K562 (cell line): Measurements from ENCODE around the gene TTC6. TPM values are rescaled to one million over a fixed set of nuclear protein-coding genes. Genes with fewer than 3 reads are reported as not detected.

ENCODE experiments used
- ATAC-seq: fragments of 200-7000 bp; cut with Tn5 transposase; 3 replicates; pipeline ENCODE4 v1.9.1; 2020; ENCODE audit warnings: moderate library complexity
- BruUV-seq: library from RNA; stranded (reverse); fragments of 400-500 nt; replicated peaks from 2 replicates; lab custom pipeline; 2021; lab: Mats Ljungman, UMichigan
- CTCF ChIA-PET: fragments of 300-600 bp; formaldehyde crosslinking; extraction: SDS; loops from one replicate; lab custom pipeline; 2021; ENCODE audit warnings: low intra/inter-chr PET ratio; lab: Yijun Ruan, JAX
- POLR2A ChIA-PET: fragments of 300-600, 350-650 bp; sonication (Branson Sonifier 250); formaldehyde crosslinking; extraction: SDS; loops from one replicate; lab custom pipeline; 2021; ENCODE audit warnings: antibody characterized with exemption, inconsistent platforms; lab: Yijun Ruan, JAX
- DNase-seq, 4 experiments: peaks; one replicate each; pipeline versions ENCODE4 v3.0.0 to v3.0.0-alpha.2; 2011 to 2018; ENCODE audit warnings: low spot score in 3 of 4, mixed read lengths in 3 of 4; ENCODE audit errors: extremely low read depth in 1 of 4
- FAIRE-seq: peaks from 2 replicates; lab custom pipeline; 2011; peaks lifted over from hg19 to GRCh38; lab: Jason Lieb, UNC
- H2AFZ ChIP-seq: 2 replicates; pipeline ENCODE4 v1.6.0; 2011; ENCODE audit warnings: low read depth, low read length, control low read depth, inconsistent platforms
- H3K27ac ChIP-seq: fragments of 200-600 bp; 3 replicates; pipeline ENCODE4 v1.8.0; 2011; ENCODE audit warnings: low read depth, mild to moderate bottlenecking, control low read depth, inconsistent platforms, low read length, moderate library complexity, mixed read lengths; ENCODE audit errors: extremely low read depth
- H3K27me3 ChIP-seq, 2 experiments: fragments of 300-600 bp in 1 of 2; 2 replicates in 1 of 2; 3 replicates in 1 of 2; pipeline versions ENCODE4 v1.6.0 to v1.8.0; 2011; ENCODE audit warnings: inconsistent platforms in 2 of 2, low read length in 2 of 2, mild to moderate bottlenecking in 1 of 2, mixed read lengths in 1 of 2, moderate library complexity in 1 of 2; ENCODE audit not compliant: control insufficient read depth in 2 of 2, insufficient read depth in 2 of 2
- H3K36me3 ChIP-seq: fragments of 300-600 bp; 3 replicates; pipeline ENCODE4 v1.8.0; 2011; ENCODE audit warnings: mild to moderate bottlenecking, low read length, inconsistent platforms; ENCODE audit not compliant: control insufficient read depth, insufficient read depth
- H3K4me1 ChIP-seq, 2 experiments: fragments of 200-600 bp in 1 of 2; replicated peaks in 1 of 2; 2 replicates in 1 of 2; 3 replicates in 1 of 2; pipeline versions ENCODE4 v1.5.1 to v1.8.0; 2011; ENCODE audit warnings: inconsistent platforms in 2 of 2, low read length in 2 of 2, mild to moderate bottlenecking in 1 of 2, mixed read lengths in 1 of 2, moderate library complexity in 1 of 2; ENCODE audit not compliant: control insufficient read depth in 2 of 2, insufficient read depth in 2 of 2
- H3K4me2 ChIP-seq: 2 replicates; pipeline ENCODE4 v1.6.1; 2011; ENCODE audit warnings: low read length, control low read depth, inconsistent platforms, mixed read lengths; ENCODE audit not compliant: insufficient read depth
- H3K4me3 ChIP-seq: fragments of 200-600 bp; sonication (generic), shearing (Covaris generic); 2 replicates; pipeline ENCODE4 v1.5.1; 2016; ENCODE audit warnings: control low read depth, inconsistent platforms
- H3K79me2 ChIP-seq: fragments of 200-600 bp; 3 replicates; pipeline ENCODE4 v1.8.0; 2011; ENCODE audit warnings: low read length, inconsistent platforms; ENCODE audit not compliant: control insufficient read depth, insufficient read depth
- H3K9ac ChIP-seq, 2 experiments: 2 replicates each; pipeline versions ENCODE4 v1.6.0 to v1.6.1; 2011; ENCODE audit warnings: low read depth in 2 of 2, low read length in 2 of 2, control low read depth in 1 of 2, inconsistent platforms in 1 of 2, mild to moderate bottlenecking in 1 of 2, mixed read lengths in 1 of 2; ENCODE audit not compliant: insufficient read depth in 1 of 2
- H3K9me1 ChIP-seq: one replicate; pipeline ENCODE4 v1.6.0; 2011; ENCODE audit warnings: inconsistent platforms, mild to moderate bottlenecking, low read length, moderate library complexity; ENCODE audit not compliant: control insufficient read depth, insufficient read depth
- H3K9me3 ChIP-seq: replicated peaks from 2 replicates; pipeline ENCODE4 v1.5.1; 2011; ENCODE audit warnings: low read depth, low read length, inconsistent platforms; ENCODE audit not compliant: control insufficient read depth, insufficient read depth
- H4K20me1 ChIP-seq: replicated peaks from 2 replicates; pipeline ENCODE4 v1.6.1; 2011; ENCODE audit warnings: low read length, inconsistent platforms, mixed read lengths; ENCODE audit not compliant: control insufficient read depth, insufficient read depth
- CEBPZ ChIP-seq: fragments of 150-350 bp; IDR thresholded peaks from 2 replicates; pipeline ENCODE4 v1.6.1; 2014; ENCODE audit warnings: low read depth, mild to moderate bottlenecking, low read length, borderline replicate concordance
- PML ChIP-seq: IDR thresholded peaks from 2 replicates; pipeline ENCODE4 v1.6.1; 2012; ENCODE audit warnings: low read length, inconsistent platforms
- POLR2H ChIP-seq: IDR thresholded peaks from 2 replicates; pipeline ENCODE4 v1.6.1; 2016; ENCODE audit warnings: missing genetic modification characterization, low read depth, mild to moderate bottlenecking, control low read depth, missing compliant biosample characterization, moderate library complexity
- POU5F1 ChIP-seq: fragments of 150-350 bp; IDR thresholded peaks from 2 replicates; pipeline ENCODE4 v1.6.1; 2014; ENCODE audit warnings: borderline replicate concordance, low read length, low read depth, mild to moderate bottlenecking; ENCODE audit not compliant: partially characterized antibody
- U2AF2 ChIP-seq: fragments of 200-400 bp; formaldehyde crosslinking; optimal IDR thresholded peaks from 2 replicates; pipeline ENCODE3; 2017; ENCODE audit warnings: low read depth, mild to moderate bottlenecking, low read length
- YY1 ChIP-seq, 3 experiments: IDR thresholded peaks; 2 replicates each; pipeline ENCODE4 v1.6.1; 2011; ENCODE audit warnings: low read length in 2 of 3, mild to moderate bottlenecking in 2 of 3, moderate library complexity in 2 of 3, borderline replicate concordance in 1 of 3, control low read depth in 1 of 3, low read depth in 1 of 3; ENCODE audit not compliant: insufficient read depth in 3 of 3, insufficient replicate concordance in 2 of 3, control insufficient read depth in 1 of 3, insufficient read length in 1 of 3; ENCODE audit errors: extremely low read depth in 1 of 3
- ZNF121 ChIP-seq: sonication (generic); formaldehyde crosslinking; conservative IDR thresholded peaks from 2 replicates; pipeline ENCODE4 v1.8.0; 2022; ENCODE audit warnings: missing genetic modification reagents
- ZNF324 ChIP-seq: fragments of 250-450 bp; sonication (Bioruptor Pico); IDR thresholded peaks from 2 replicates; pipeline ENCODE4 v1.4.0; 2020; ENCODE audit warnings: mild to moderate bottlenecking
- WGBS: fragments of 100-300 bp; shearing (Covaris generic); methylation state at CpG from one replicate; pipeline ENCODE4 v1.1.6; 2016; ENCODE audit warnings: low coverage, mixed read lengths; ENCODE audit not compliant: insufficient coverage; ENCODE audit errors: missing lambda C conversion rate; 5-methylcytosine and 5-hydroxymethylcytosine counted together
- in situ Hi-C: fragments of 300-500 bp; cut with MboI; formaldehyde crosslinking; loops from 4 replicates; pipeline ENCODE4 v1.15.0; 2018; ENCODE audit warnings: inconsistent platforms, mixed read lengths
- intact Hi-C: fragments of 100-400 bp; cut with micrococcal nuclease; formaldehyde crosslinking; loops from 2 replicates; pipeline ENCODE4 v1.14.2; 2022
- polyA plus RNA-seq, 8 experiments: library from polyadenylated mRNA; depleted of rRNA in 4 of 8; stranded (reverse) in 5 of 8; unstranded in 3 of 8; fragments of >200 nt; fragmentation: Nextera tagmentation in 2 of 8; fragmentation: Illumina TruSeq in 1 of 8; extraction: Ambion mirVana in 2 of 8; extraction: Trizol in 1 of 8; gene quantifications; 2 replicates each; pipeline versions ENCODE4 v1.2.1 to v1.2.3, GENCODE V29; 2011 to 2014; ENCODE audit warnings: inconsistent platforms in 1 of 8, missing spikeins in 1 of 8
- total RNA-seq, 7 experiments: library from RNA; depleted of rRNA in 6 of 7; stranded (reverse); fragments of >200 nt in 6 of 7; fragmentation: Illumina TruSeq in 2 of 7; extraction: Trizol in 2 of 7; gene quantifications; 2 replicates each; pipeline versions ENCODE4 v1.2.1 to v1.2.3, GENCODE V29; 2011 to 2021; ENCODE audit warnings: low replicate concordance in 1 of 7
- TF ChIP-seq, protein P1 (sequence below): fragments of 250-450 bp; sonication (Bioruptor Pico); IDR thresholded peaks from 2 replicates; pipeline ENCODE4 v1.4.0; 2020; ENCODE audit warnings: mild to moderate bottlenecking, moderate library complexity
- TF ChIP-seq, protein P2 (sequence below), 2 experiments: fragments of 450-650 bp in 1 of 2; IDR thresholded peaks; 2 replicates each; pipeline ENCODE4 v1.6.1; 2011 to 2017; ENCODE audit warnings: low read depth in 2 of 2, antibody characterized with exemption in 1 of 2, borderline replicate concordance in 1 of 2, low read length in 1 of 2, mild to moderate bottlenecking in 1 of 2, mixed read lengths in 1 of 2; ENCODE audit not compliant: control insufficient read depth in 1 of 2

The TTC6 gene
- total and polyA plus RNA-seq, 9 of the 15 experiments (the other 6 are each of a cell fraction or from before 2014, with no cell fraction given): 0.04 to 0.23 (median 0.08) TPM; not detected in 5

- WGBS: 18% methylated on average over 2 of the region's 2 CpGs
- BruUV-seq: no TSS peak
- FAIRE-seq: no peak
Observed at GRCh38 chr14:37563189-37563588, 32.2 kb upstream of the TTC6 start.

More at GRCh38 chr14:37563189-37563588, 32.2 kb upstream of the TTC6 start:
- H3K4me1 ChIP-seq: no peaks in the 10 kb centered on the region
- H3K36me3 ChIP-seq: no peaks in the 10 kb centered on the region
- no peak overlapping the region for H3K4me3 ChIP-seq
- no peak for ATAC-seq
- DNase-seq: no peak
- intact Hi-C loops (no loop called here), in situ Hi-C loops (no loop called here)
- no peaks in the 10 kb centered on the region for H3K79me2 ChIP-seq
- CTCF ChIA-PET: no interaction called here
- no peaks in the 10 kb centered on the region for H3K27me3 ChIP-seq
- no peak for TF ChIP-seq ZNF121 (CRISPR knock-in tag)
- TF ChIP-seq POU5F1: no peak
- no peak for TF ChIP-seq POLR2H
- TF ChIP-seq, protein P1, sequence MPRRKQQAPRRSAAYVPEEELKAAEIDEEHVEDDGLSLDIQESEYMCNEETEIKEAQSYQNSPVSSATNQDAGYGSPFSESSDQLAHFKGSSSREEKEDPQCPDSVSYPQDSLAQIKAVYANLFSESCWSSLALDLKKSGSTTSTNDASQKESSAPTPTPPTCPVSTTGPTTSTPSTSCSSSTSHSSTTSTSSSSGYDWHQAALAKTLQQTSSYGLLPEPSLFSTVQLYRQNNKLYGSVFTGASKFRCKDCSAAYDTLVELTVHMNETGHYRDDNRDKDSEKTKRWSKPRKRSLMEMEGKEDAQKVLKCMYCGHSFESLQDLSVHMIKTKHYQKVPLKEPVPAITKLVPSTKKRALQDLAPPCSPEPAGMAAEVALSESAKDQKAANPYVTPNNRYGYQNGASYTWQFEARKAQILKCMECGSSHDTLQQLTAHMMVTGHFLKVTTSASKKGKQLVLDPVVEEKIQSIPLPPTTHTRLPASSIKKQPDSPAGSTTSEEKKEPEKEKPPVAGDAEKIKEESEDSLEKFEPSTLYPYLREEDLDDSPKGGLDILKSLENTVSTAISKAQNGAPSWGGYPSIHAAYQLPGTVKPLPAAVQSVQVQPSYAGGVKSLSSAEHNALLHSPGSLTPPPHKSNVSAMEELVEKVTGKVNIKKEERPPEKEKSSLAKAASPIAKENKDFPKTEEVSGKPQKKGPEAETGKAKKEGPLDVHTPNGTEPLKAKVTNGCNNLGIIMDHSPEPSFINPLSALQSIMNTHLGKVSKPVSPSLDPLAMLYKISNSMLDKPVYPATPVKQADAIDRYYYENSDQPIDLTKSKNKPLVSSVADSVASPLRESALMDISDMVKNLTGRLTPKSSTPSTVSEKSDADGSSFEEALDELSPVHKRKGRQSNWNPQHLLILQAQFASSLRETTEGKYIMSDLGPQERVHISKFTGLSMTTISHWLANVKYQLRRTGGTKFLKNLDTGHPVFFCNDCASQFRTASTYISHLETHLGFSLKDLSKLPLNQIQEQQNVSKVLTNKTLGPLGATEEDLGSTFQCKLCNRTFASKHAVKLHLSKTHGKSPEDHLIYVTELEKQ: no peak
- TF ChIP-seq CEBPZ: no peak
- TF ChIP-seq ZNF324 (CRISPR knock-in tag): no peak
- no peak for TF ChIP-seq YY1 (IDR thresholded peaks at IDR 0.05; ENCODE audit: borderline replicate concordance in 1 of 3, control insufficient read depth in 1 of 3, extremely low read depth in 1 of 3, insufficient read depth in 3 of 3, insufficient read length in 1 of 3, insufficient replicate concordance in 2 of 3, low read depth in 1 of 3, low read length in 2 of 3)
- no peak for TF ChIP-seq PML
- no peak for TF ChIP-seq U2AF2
- TF ChIP-seq, protein P2, sequence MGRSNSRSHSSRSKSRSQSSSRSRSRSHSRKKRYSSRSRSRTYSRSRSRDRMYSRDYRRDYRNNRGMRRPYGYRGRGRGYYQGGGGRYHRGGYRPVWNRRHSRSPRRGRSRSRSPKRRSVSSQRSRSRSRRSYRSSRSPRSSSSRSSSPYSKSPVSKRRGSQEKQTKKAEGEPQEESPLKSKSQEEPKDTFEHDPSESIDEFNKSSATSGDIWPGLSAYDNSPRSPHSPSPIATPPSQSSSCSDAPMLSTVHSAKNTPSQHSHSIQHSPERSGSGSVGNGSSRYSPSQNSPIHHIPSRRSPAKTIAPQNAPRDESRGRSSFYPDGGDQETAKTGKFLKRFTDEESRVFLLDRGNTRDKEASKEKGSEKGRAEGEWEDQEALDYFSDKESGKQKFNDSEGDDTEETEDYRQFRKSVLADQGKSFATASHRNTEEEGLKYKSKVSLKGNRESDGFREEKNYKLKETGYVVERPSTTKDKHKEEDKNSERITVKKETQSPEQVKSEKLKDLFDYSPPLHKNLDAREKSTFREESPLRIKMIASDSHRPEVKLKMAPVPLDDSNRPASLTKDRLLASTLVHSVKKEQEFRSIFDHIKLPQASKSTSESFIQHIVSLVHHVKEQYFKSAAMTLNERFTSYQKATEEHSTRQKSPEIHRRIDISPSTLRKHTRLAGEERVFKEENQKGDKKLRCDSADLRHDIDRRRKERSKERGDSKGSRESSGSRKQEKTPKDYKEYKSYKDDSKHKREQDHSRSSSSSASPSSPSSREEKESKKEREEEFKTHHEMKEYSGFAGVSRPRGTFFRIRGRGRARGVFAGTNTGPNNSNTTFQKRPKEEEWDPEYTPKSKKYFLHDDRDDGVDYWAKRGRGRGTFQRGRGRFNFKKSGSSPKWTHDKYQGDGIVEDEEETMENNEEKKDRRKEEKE (IDR thresholded peaks at IDR 0.05; ENCODE audit: borderline replicate concordance in 1 of 2, control insufficient read depth in 1 of 2, low read depth in 2 of 2, low read length in 1 of 2): no peak
- no peaks in the 10 kb centered on the region for H3K9me1 ChIP-seq
- H4K20me1 ChIP-seq: no peaks in the 10 kb centered on the region
- no peak overlapping the region for H3K27ac ChIP-seq
- no peak overlapping the region for H2AFZ ChIP-seq
- no peak overlapping the region for H3K4me2 ChIP-seq
- no peaks in the 10 kb centered on the region for H3K9me3 ChIP-seq
- POLR2A ChIA-PET: no interaction called here
- H3K9ac ChIP-seq: no peak overlapping the region
